ENCODE data around the gene ARL5A. TPM values are rescaled to one million over a fixed set of nuclear protein-coding genes. Genes with fewer than 3 reads are reported as not detected.

ARL5A gene
- polyA plus RNA-seq, 2 of the 4 experiments (the other 2 are of a cell fraction) = 28.4 to 29.5 TPM

- no peak; a peak in 1 of 6 replicates for ATAC-seq
- WGBS (ENCODE audit: missing lambda C conversion rate) = 72% methylated on average over 6 of the region's 6 CpGs
- H3K27ac ChIP-seq = no peak overlapping the region; a peak in 1 of 6 replicates
- ChIA-PET POLR2A (no interaction called here), CTCF (no interaction called here)
- no peak for FAIRE-seq
- no peak overlapping the region for H3K4me3 ChIP-seq
- H3K9me3 ChIP-seq = no peaks in the 10 kb centered on the region
- DNase-seq (ENCODE audit: low read depth in 1 of 2, low spot score in 1 of 2) = no peak
- no peak overlapping the region for H3K4me2 ChIP-seq
- TF ChIP-seq HDAC2 (IDR thresholded peaks at IDR 0.05) = no peak
- no peak for TF ChIP-seq NFE2L2 (conservative IDR thresholded peaks at IDR 0.05; ENCODE audit: low read length)
- peaks cover 10% of the 10 kb centered on the region for H3K4me1 ChIP-seq
Measured at GRCh38 chr2:151852260-151853069, 24.2 kb upstream of the ARL5A start.

- POLR2A ChIA-PET = no interaction called here
- no peak overlapping the region for H3K4me3 ChIP-seq
- no peak overlapping the region for H3K4me2 ChIP-seq
- CTCF ChIA-PET = interaction anchor here (0.5 kb wide), 1 partner anchor 11 kb away, joined by 3 read pairs; no protein-coding TSS in a partner anchor
- 61% methylated on average over 3 of the region's 3 CpGs for WGBS (ENCODE audit: missing lambda C conversion rate)
- ATAC-seq (no peak), FAIRE-seq (no peak), DNase-seq (ENCODE audit: low read depth in 1 of 2, low spot score in 1 of 2) (no peak)
- H3K4me1 ChIP-seq = peaks cover 10% of the 10 kb centered on the region
- H3K27ac ChIP-seq = no peak overlapping the region
- H3K9me3 ChIP-seq = no peaks in the 10 kb centered on the region
- TF ChIP-seq POLR2A (IDR thresholded peaks at IDR 0.05; ENCODE audit: low read length) = no peak
- TF ChIP-seq HOXB13 (CRISPR knock-in tag; IDR thresholded peaks at IDR 0.05; ENCODE audit: low read depth) = no peak
- no peak for TF ChIP-seq HES2 (IDR thresholded peaks at IDR 0.05)
- TF ChIP-seq FOSL2 (IDR thresholded peaks at IDR 0.05) = no peak
- TF ChIP-seq FOSL2 (CRISPR knock-in tag; IDR thresholded peaks at IDR 0.05) = no peak
- no peak for TF ChIP-seq HDAC2 (IDR thresholded peaks at IDR 0.05)
- TF ChIP-seq ESRRA (IDR thresholded peaks at IDR 0.05; ENCODE audit: borderline replicate concordance, low read length) = no peak
- no peak for TF ChIP-seq ZFP36 (IDR thresholded peaks at IDR 0.05; ENCODE audit: borderline replicate concordance, partially characterized antibody)
- no peak for TF ChIP-seq E2F6 (IDR thresholded peaks at IDR 0.05; ENCODE audit: borderline replicate concordance, low read depth)
- TF ChIP-seq ELK1 (IDR thresholded peaks at IDR 0.05; ENCODE audit: low read depth, low read length) = no peak
- TF ChIP-seq JUNB (IDR thresholded peaks at IDR 0.05) = no peak
Measured at GRCh38 chr2:151851761-151852160, 23.5 kb upstream of the ARL5A start.

GRCh38 chr2:151849413-151850010 is 21.3 kb upstream of the ARL5A start:
- H3K4me3 ChIP-seq = no peak overlapping the region
- WGBS (ENCODE audit: missing lambda C conversion rate) = 43% methylated on average over 4 of the region's 4 CpGs
- peaks cover 10% of the 10 kb centered on the region for H3K4me1 ChIP-seq
- H3K4me2 ChIP-seq = peak overlapping the region; percentile 53
- DNase-seq (ENCODE audit: low read depth in 1 of 2, low spot score in 1 of 2) = peak in 1 of 2 experiments; percentile 18
- no peaks in the 10 kb centered on the region for H3K9me3 ChIP-seq
- FAIRE-seq = no peak
- TF ChIP-seq ZC3H11A (IDR thresholded peaks at IDR 0.05) (no peak), MAFK (IDR thresholded peaks at IDR 0.05; ENCODE audit: partially characterized antibody) (no peak), BCL3 (IDR thresholded peaks at IDR 0.05) (no peak), ZFP36 (IDR thresholded peaks at IDR 0.05; ENCODE audit: borderline replicate concordance, partially characterized antibody) (no peak), CTCF (IDR thresholded peaks at IDR 0.05) (no peak)
- H3K27ac ChIP-seq = peak overlapping the region in 1 of 2 experiments; percentile 2; a peak in 1 of 6 replicates
- ATAC-seq = peak; percentile 48 to 82; a peak in 4 of 6 replicates
- ChIA-PET CTCF (interaction anchor here (2.2 kb wide), 1 partner anchor 12 kb away, joined by 8 read pairs; no protein-coding TSS in a partner anchor), POLR2A (interaction anchor here (1.5 kb wide), 1 partner anchor 21 kb away, joined by 5 read pairs; the partner anchor contains the start of gene ARL5A)

All from A549 (cell line).